Thymus (tissue), 11 donors: Measurements from ENCODE around the gene ZNF346. TPM values are rescaled to one million over a fixed set of nuclear protein-coding genes. Genes with fewer than 3 reads are reported as not detected.
A peak's percentile ranks its signal among the peaks of the same experiment; 100 is the strongest.

Source experiments
- DNase-seq, 9 donors: peaks; one replicate each; pipeline ENCODE4 v3.0.0-alpha.2; 2013; ENCODE audit warnings: low spot score in 9 of 9, low read depth in 6 of 9, missing footprints in 1 of 9
- H3K27ac ChIP-seq, 2 donors: one replicate each; pipeline ENCODE4 v1.5.1; 2013; ENCODE audit warnings: control low read depth in 1 of 2, low read depth in 1 of 2, low read length in 1 of 2, mild to moderate bottlenecking in 1 of 2, moderate library complexity in 1 of 2
- H3K27me3 ChIP-seq, 2 donors: one replicate each; pipeline ENCODE4 v1.5.1; 2013; ENCODE audit warnings: low read length in 1 of 2; ENCODE audit not compliant: control insufficient read depth in 2 of 2, insufficient read depth in 1 of 2
- H3K36me3 ChIP-seq, 2 donors: one replicate each; pipeline ENCODE4 v1.5.1; 2013; ENCODE audit warnings: low read length in 1 of 2, mild to moderate bottlenecking in 1 of 2, moderate library complexity in 1 of 2; ENCODE audit not compliant: control insufficient read depth in 2 of 2, insufficient read depth in 2 of 2
- H3K4me1 ChIP-seq, 2 donors: one replicate each; pipeline ENCODE4 v1.5.1; 2013; ENCODE audit warnings: low read length in 2 of 2; ENCODE audit not compliant: control insufficient read depth in 2 of 2, insufficient read depth in 2 of 2
- H3K4me3 ChIP-seq, 2 donors: one replicate each; pipeline ENCODE4 v1.5.1; 2013; ENCODE audit warnings: low read length in 2 of 2, control low read depth in 1 of 2, mild to moderate bottlenecking in 1 of 2
- H3K9me3 ChIP-seq, 2 donors: one replicate each; pipeline ENCODE4 v1.5.1; 2013; ENCODE audit warnings: low read length in 1 of 2, mild to moderate bottlenecking in 1 of 2; ENCODE audit not compliant: control insufficient read depth in 2 of 2, insufficient read depth in 1 of 2
- WGBS: extraction: QIAGEN DNeasy Blood & Tissue Kit; methylation state at CpG from one replicate; pipeline ENCODE4 v1.1.7; 2013; 5-methylcytosine and 5-hydroxymethylcytosine counted together
- polyA plus RNA-seq: library from polyadenylated mRNA; stranded (reverse); fragments of 200-250 nt; gene quantifications from one replicate; pipeline ENCODE4 v1.2.3, GENCODE V29; 2013
- total RNA-seq: library from RNA; stranded (reverse); fragments of 120-200 nt; gene quantifications from one replicate; pipeline ENCODE4 v1.2.4, GENCODE V29; 2013
- donor health status: healthy.

Gene ZNF346
- total and polyA plus RNA-seq, 2 donors: 8.0 to 14.5 TPM

DNA sequence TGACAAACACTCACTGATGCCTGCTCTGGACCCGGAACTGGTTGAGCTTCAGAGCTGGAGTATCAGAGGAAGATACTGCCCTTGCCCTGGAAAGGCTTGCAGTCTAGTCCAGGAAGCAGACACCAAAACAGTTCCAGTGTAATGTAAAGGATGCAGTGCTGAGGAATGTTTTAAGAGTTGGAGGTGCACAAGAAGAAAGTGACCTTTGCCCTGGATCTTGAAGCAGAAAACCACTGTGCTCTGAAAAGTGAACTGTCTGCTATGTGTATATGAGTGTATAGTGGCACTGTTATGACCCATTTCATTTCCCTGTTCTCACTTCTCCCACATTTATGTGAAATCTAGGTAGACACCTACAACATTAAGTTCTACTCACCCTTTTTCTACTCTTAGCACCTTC lies 2.1 kb downstream of the ZNF346 start:
- peaks cover 8 to 15% of the 10 kb centered on the region in 2 donors for H3K4me1 ChIP-seq
- H3K36me3 ChIP-seq: peaks cover 7 to 16% of the 10 kb centered on the region in 2 donors
- WGBS: 96% methylated on average over 1 of the region's 1 CpG
- H3K4me3 ChIP-seq: no peak overlapping the region
- H3K27me3 ChIP-seq: no peaks in the 10 kb centered on the region
- no peak for DNase-seq
- no peaks in the 10 kb centered on the region for H3K9me3 ChIP-seq
- no peak overlapping the region for H3K27ac ChIP-seq

DNA sequence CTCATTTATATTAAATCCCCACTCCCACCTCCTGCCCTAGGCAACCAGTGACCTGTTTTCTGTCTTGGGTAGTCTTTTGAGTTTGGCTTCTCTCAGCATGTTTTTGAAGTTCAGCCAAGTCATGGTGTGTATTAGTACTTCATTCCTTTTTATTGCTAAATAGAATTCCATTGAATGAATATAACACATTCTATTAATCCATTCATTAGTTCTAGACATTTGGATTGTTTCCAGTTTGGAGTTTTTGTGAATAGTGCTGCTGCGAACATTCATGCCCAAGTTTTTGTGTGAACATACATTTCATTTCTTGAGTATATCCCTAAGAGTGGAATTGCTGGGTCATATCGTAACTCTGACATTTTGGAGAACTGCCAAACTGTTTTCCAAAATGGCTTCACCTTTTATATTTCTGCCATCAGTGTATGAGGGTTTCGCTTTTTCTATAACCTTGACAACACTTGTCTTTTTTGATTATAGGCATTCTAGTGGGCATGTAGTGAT lies 2.7 kb downstream of the ZNF346 start:
- WGBS: 98% methylated on average over 3 of the region's 3 CpGs
- peaks cover 11 to 16% of the 10 kb centered on the region in 2 donors for H3K36me3 ChIP-seq
- H3K4me3 ChIP-seq: no peak overlapping the region
- no peak overlapping the region for H3K27ac ChIP-seq
- peaks cover 8 to 15% of the 10 kb centered on the region in 2 donors for H3K4me1 ChIP-seq
- DNase-seq: no peak
- H3K9me3 ChIP-seq: no peaks in the 10 kb centered on the region
- H3K27me3 ChIP-seq: no peaks in the 10 kb centered on the region

DNA sequence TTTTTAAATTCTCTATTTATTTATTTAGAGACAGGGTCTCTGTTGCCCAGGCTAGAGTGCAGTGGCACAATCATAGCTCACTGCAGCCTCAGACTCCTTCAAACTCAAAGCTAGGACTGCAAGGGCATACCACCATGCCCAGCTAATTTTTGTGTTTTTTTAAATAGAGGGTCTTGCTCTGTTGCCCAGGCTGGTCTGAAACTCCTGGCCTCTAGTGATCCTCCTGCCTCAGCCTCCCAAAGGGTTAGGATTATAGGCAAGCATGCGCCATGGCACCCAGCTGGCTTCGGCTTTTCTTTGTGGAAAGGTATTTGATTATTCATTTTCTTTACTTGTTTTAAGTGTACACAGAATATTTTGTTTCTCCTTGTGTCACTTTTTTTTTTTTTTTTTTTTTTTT lies 5.2 kb downstream of the ZNF346 start:
- H3K27me3 ChIP-seq: no peaks in the 10 kb centered on the region
- no peak for DNase-seq
- H3K9me3 ChIP-seq: no peaks in the 10 kb centered on the region
- H3K27ac ChIP-seq: no peak overlapping the region
- 98% methylated on average over 2 of the region's 2 CpGs for WGBS
- peaks cover 13 to 20% of the 10 kb centered on the region in 2 donors for H3K36me3 ChIP-seq
- H3K4me1 ChIP-seq: peaks cover 3 to 7% of the 10 kb centered on the region in 2 donors
- H3K4me3 ChIP-seq: no peak overlapping the region

DNA sequence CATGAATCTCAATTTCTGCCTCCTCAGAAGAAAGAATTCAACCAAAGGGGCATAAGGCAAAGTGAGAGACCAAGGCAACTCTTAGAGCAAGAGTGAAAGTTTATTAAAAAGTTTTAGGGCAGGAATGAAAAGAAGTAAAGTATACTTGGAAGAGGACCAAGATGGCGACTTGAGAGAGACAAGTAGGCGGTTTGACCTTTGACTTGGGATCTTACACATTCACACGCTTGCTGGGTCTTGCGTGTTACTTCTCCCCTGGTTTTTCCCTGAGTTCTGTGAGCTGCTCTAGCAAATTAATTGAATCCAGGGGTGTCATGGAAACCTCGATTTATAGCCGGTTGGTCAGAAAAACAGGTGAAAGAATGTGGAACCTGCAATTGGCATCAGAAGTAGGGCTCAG lies 7.0 kb downstream of the ZNF346 start:
- Histone ChIP-seq H3K9me3 (no peaks in the 10 kb centered on the region), H3K36me3 (peaks cover 18 to 25% of the 10 kb centered on the region in 2 donors), H3K4me3 (no peak overlapping the region), H3K27ac (no peak overlapping the region), H3K27me3 (no peaks in the 10 kb centered on the region), H3K4me1 (no peaks in the 10 kb centered on the region)
- WGBS: 98% methylated on average over 6 of the region's 6 CpGs
- no peak for DNase-seq

DNA sequence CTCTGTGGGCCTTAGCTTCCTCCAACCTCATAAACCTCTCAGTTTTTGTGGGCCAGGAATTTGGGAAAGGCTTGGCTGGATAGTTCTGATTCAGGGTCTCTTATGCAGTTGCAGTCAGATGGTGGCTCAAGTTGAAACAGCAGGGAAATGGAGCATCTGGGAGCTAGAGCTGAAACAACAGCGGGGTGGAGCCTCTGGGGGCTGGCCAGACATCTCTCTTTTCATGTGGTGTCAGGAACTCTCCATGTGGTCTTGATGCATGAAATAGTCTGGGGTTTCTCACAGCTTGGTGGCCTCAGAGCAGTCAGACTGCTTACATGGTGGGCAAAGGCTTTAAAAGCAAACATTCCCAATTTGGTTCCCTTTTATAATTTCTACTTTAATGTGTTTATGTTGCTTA lies 13.5 kb downstream of the ZNF346 start:
- H3K27me3 ChIP-seq: no peaks in the 10 kb centered on the region
- 30% methylated on average over 1 of the region's 1 CpG for WGBS
- no peak overlapping the region for H3K4me3 ChIP-seq
- H3K36me3 ChIP-seq: peaks cover 13 to 23% of the 10 kb centered on the region in 2 donors
- no peaks in the 10 kb centered on the region for H3K9me3 ChIP-seq
- peak in 2 of 9 donors; percentile 7 to 14 for DNase-seq
- no peak overlapping the region for H3K27ac ChIP-seq
- peaks cover 6 to 7% of the 10 kb centered on the region in 2 donors for H3K4me1 ChIP-seq

DNA sequence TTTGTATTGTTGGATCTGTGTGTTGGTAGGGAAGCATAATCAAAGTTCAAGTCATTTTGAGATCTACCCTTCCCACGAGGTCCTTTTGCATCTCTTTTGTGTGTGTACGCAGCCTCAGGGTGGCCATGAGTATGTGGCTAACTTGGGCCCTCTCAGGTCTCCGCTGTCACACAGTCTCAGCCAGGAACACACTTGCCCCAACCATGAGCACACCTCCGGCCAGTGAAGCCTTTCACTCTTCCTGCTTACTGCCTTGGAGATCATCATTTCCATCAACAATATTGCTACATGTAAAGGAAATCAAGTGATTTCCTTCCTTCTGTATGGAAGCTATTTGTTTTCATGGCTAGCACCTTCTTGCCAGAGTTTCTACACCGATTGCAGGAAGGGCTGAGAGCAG lies 13.9 kb downstream of the ZNF346 start:
- no peak for DNase-seq
- peaks cover 17 to 24% of the 10 kb centered on the region in 2 donors for H3K36me3 ChIP-seq
- H3K4me1 ChIP-seq: peaks cover 6 to 7% of the 10 kb centered on the region in 2 donors
- H3K27me3 ChIP-seq: no peaks in the 10 kb centered on the region
- H3K27ac ChIP-seq: no peak overlapping the region
- H3K4me3 ChIP-seq: no peak overlapping the region
- H3K9me3 ChIP-seq: no peaks in the 10 kb centered on the region
- 95% methylated on average over 5 of the region's 5 CpGs for WGBS

DNA sequence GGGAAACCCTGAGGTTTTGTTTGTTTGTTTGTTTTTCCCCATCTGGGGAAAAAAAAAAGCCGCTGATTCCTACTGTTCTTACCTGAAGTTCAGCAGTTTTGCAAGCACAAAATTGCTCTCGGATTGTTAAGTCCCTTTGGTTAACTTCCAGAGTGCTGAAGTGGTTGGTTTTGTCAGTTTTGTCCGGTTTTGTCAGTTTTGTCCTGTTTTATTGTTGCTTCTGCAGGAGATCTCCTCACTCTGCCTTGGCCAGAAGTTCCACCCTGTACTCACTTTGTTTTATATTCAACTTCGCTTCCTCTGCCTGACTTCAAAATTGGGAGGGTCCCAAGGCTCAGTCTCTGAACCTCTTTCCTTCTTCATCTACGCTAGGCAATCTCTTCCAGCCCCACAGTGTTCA lies 14.4 kb downstream of the ZNF346 start:
- H3K36me3 ChIP-seq: peaks cover 21 to 29% of the 10 kb centered on the region in 2 donors
- 86% methylated on average over 5 of the region's 5 CpGs for WGBS
- H3K9me3 ChIP-seq: no peaks in the 10 kb centered on the region
- H3K4me1 ChIP-seq: peaks cover 6 to 7% of the 10 kb centered on the region in 2 donors
- H3K27ac ChIP-seq: no peak overlapping the region
- H3K4me3 ChIP-seq: no peak overlapping the region
- no peaks in the 10 kb centered on the region for H3K27me3 ChIP-seq
- no peak for DNase-seq

DNA sequence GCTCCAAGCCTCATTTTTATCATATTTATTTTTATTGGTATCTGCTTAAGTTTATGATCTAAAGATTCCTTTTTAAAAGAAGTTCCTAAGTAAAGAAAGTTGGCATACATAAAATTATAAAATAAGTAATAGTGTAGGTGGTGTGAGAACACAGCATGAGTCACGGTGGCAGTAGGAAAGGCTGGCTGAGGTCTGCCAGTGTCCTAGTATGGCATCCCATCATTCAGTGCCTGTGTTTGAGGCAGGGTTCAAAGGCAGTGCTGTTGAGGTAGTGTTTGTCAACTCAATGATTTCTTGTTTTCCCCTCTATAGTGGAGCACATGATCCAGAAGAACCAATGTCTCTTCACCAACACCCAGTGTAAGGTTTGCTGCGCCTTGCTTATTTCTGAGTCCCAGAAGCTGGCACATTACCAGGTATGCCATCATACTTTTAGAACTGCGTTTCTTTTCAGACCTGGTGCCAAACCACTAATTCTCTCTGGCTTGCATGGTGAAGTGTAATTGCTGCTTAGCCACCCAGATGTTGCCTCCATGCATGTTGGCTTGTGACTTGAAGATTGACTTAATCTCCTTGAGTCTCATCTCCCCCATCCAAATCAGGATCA lies 18.4 kb downstream of the ZNF346 start:
- Histone ChIP-seq H3K27me3 (no peaks in the 10 kb centered on the region), H3K9me3 (no peaks in the 10 kb centered on the region), H3K36me3 (peaks cover 35 to 53% of the 10 kb centered on the region in 2 donors), H3K27ac (no peak overlapping the region), H3K4me3 (no peak overlapping the region), H3K4me1 (peaks cover 2 to 4% of the 10 kb centered on the region in 2 donors)
- DNase-seq: no peak
- 95% methylated on average over 3 of the region's 3 CpGs for WGBS

DNA sequence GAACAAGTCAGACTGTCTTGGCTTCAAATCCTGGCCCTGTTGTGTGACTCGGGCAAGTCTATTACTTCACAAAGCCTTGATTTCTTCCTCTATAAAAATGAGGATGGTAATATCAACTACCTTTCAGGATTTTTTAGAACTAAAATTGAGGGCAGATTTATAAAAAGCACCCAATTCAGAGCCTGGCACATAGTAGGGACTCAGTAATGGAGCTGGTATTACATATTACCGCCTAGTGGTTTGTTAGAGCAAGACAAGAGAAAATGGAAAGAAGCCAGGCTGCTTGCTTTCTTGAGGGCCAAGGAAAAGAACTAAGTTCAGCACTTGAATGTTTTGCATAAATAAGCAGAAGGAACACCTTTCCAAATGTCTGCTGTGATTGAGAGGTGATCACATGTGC lies 19.4 kb downstream of the ZNF346 start:
- no peaks in the 10 kb centered on the region for H3K9me3 ChIP-seq
- H3K27me3 ChIP-seq: no peaks in the 10 kb centered on the region
- H3K27ac ChIP-seq: no peak overlapping the region
- WGBS: 96% methylated on average over 2 of the region's 2 CpGs
- no peak overlapping the region for H3K4me3 ChIP-seq
- DNase-seq: no peak
- H3K4me1 ChIP-seq: no peaks in the 10 kb centered on the region
- H3K36me3 ChIP-seq: peaks cover 34 to 53% of the 10 kb centered on the region in 2 donors
